ENCODE results near the gene SORT1.

Gene SORT1

GRCh38 chr1:109265016-109265415 lies 132.7 kb downstream of the SORT1 start:
- Histone ChIP-seq H3K9ac (ENCODE audit: low read length) (no peak overlapping the region), H3K36me3 (replicated peaks; ENCODE audit: low read depth, low read length) (no peaks in the 10 kb centered on the region), H3K27me3 (ENCODE audit: low read depth, low read length) (no peaks in the 10 kb centered on the region), H3K9me3 (ENCODE audit: insufficient read depth, low read length) (no peaks in the 10 kb centered on the region), H3K27ac (ENCODE audit: low read length) (no peak overlapping the region), H3K4me1 (ENCODE audit: low read length) (no peaks in the 10 kb centered on the region), H3K4me2 (ENCODE audit: low read length) (no peak overlapping the region), H2AFZ (ENCODE audit: low read depth, low read length) (no peak overlapping the region), H3K4me3 (ENCODE audit: low read length) (no peak overlapping the region), H3K79me2 (ENCODE audit: low read length) (no peaks in the 10 kb centered on the region), H4K20me1 (ENCODE audit: insufficient read depth, low read length) (no peaks in the 10 kb centered on the region)
- TF ChIP-seq CTCF (IDR thresholded peaks at IDR 0.05; ENCODE audit: low read depth, low read length) = no peak
- TF ChIP-seq EZH2phosphoT487 (IDR thresholded peaks at IDR 0.05; ENCODE audit: low read depth) = no peak

GRCh38 chr1:109264379-109264755 lies 133.4 kb downstream of the SORT1 start:
- H3K27me3 ChIP-seq (ENCODE audit: low read depth, low read length) = no peaks in the 10 kb centered on the region
- H3K4me1 ChIP-seq (ENCODE audit: low read length) = no peaks in the 10 kb centered on the region
- no peak for TF ChIP-seq CTCF (IDR thresholded peaks at IDR 0.05; ENCODE audit: low read depth, low read length)
- no peak for TF ChIP-seq EZH2phosphoT487 (IDR thresholded peaks at IDR 0.05; ENCODE audit: low read depth)
- H4K20me1 ChIP-seq (ENCODE audit: insufficient read depth, low read length) = no peaks in the 10 kb centered on the region
- no peaks in the 10 kb centered on the region for H3K9me3 ChIP-seq (ENCODE audit: insufficient read depth, low read length)
- H3K79me2 ChIP-seq (ENCODE audit: low read length) = no peaks in the 10 kb centered on the region
- no peaks in the 10 kb centered on the region for H3K36me3 ChIP-seq (replicated peaks; ENCODE audit: low read depth, low read length)
- no peak overlapping the region for H3K4me2 ChIP-seq (ENCODE audit: low read length)
- H2AFZ ChIP-seq (ENCODE audit: low read depth, low read length) = no peak overlapping the region
- no peak overlapping the region for H3K4me3 ChIP-seq (ENCODE audit: low read length)
- H3K9ac ChIP-seq (ENCODE audit: low read length) = no peak overlapping the region
- no peak overlapping the region for H3K27ac ChIP-seq (ENCODE audit: low read length)

- Histone ChIP-seq H2AFZ (ENCODE audit: low read depth, low read length) (no peak overlapping the region), H3K4me3 (ENCODE audit: low read length) (no peak overlapping the region), H3K27ac (ENCODE audit: low read length) (no peak overlapping the region), H3K9me3 (ENCODE audit: insufficient read depth, low read length) (no peaks in the 10 kb centered on the region), H3K4me1 (ENCODE audit: low read length) (no peaks in the 10 kb centered on the region), H4K20me1 (ENCODE audit: insufficient read depth, low read length) (no peaks in the 10 kb centered on the region), H3K27me3 (ENCODE audit: low read depth, low read length) (no peaks in the 10 kb centered on the region), H3K9ac (ENCODE audit: low read length) (no peak overlapping the region), H3K4me2 (ENCODE audit: low read length) (no peak overlapping the region), H3K36me3 (replicated peaks; ENCODE audit: low read depth, low read length) (no peaks in the 10 kb centered on the region), H3K79me2 (ENCODE audit: low read length) (no peaks in the 10 kb centered on the region)
- no peak for TF ChIP-seq EZH2phosphoT487 (IDR thresholded peaks at IDR 0.05; ENCODE audit: low read depth)
- TF ChIP-seq CTCF (IDR thresholded peaks at IDR 0.05; ENCODE audit: low read depth, low read length) = peak; percentile 78
These were observed 133.9 kb downstream of the SORT1 start for GRCh38 chr1:109263597-109264378.

GRCh38 chr1:109263234-109263596 lies 134.5 kb downstream of the SORT1 start:
- Histone ChIP-seq H3K27ac (ENCODE audit: low read length) (no peak overlapping the region), H3K36me3 (replicated peaks; ENCODE audit: low read depth, low read length) (no peaks in the 10 kb centered on the region), H4K20me1 (ENCODE audit: insufficient read depth, low read length) (no peaks in the 10 kb centered on the region), H3K9me3 (ENCODE audit: insufficient read depth, low read length) (no peaks in the 10 kb centered on the region), H3K4me1 (ENCODE audit: low read length) (no peaks in the 10 kb centered on the region), H3K4me3 (ENCODE audit: low read length) (no peak overlapping the region), H3K9ac (ENCODE audit: low read length) (no peak overlapping the region), H3K79me2 (ENCODE audit: low read length) (no peaks in the 10 kb centered on the region), H3K27me3 (ENCODE audit: low read depth, low read length) (no peaks in the 10 kb centered on the region), H3K4me2 (ENCODE audit: low read length) (no peak overlapping the region), H2AFZ (ENCODE audit: low read depth, low read length) (no peak overlapping the region)
- TF ChIP-seq EZH2phosphoT487 (IDR thresholded peaks at IDR 0.05; ENCODE audit: low read depth) (no peak), CTCF (IDR thresholded peaks at IDR 0.05; ENCODE audit: low read depth, low read length) (no peak)
